ENCODE results near the gene ADGRG3.

The ADGRG3 gene

GRCh38 chr16:57692636-57693035 is 24.5 kb downstream of the ADGRG3 start:
- Histone ChIP-seq H2AFZ (ENCODE audit: low read depth, low read length) (no peak overlapping the region), H3K4me1 (ENCODE audit: low read length) (0 out of 2 replicates have a peak, but pooled peaks cover 3% of the 10 kb centered on the region), H3K4me2 (ENCODE audit: low read length) (no peak overlapping the region), H3K9ac (ENCODE audit: low read length) (no peak overlapping the region), H3K27me3 (ENCODE audit: low read depth, low read length) (0 out of 2 replicates have a peak, but pooled peaks cover 2% of the 10 kb centered on the region), H3K9me3 (ENCODE audit: insufficient read depth, low read length) (no peaks in the 10 kb centered on the region), H3K4me3 (ENCODE audit: low read length) (no peak overlapping the region), H4K20me1 (ENCODE audit: insufficient read depth, low read length) (no peaks in the 10 kb centered on the region), H3K27ac (ENCODE audit: low read length) (no peak overlapping the region), H3K79me2 (ENCODE audit: low read length) (no peaks in the 10 kb centered on the region), H3K36me3 (replicated peaks; ENCODE audit: low read depth, low read length) (no peaks in the 10 kb centered on the region)
- no peak for TF ChIP-seq CTCF (IDR thresholded peaks at IDR 0.05; ENCODE audit: low read depth, low read length)
- no peak for TF ChIP-seq EZH2phosphoT487 (IDR thresholded peaks at IDR 0.05; ENCODE audit: low read depth)

- no peaks in the 10 kb centered on the region for H3K9me3 ChIP-seq (ENCODE audit: insufficient read depth, low read length)
- H2AFZ ChIP-seq (ENCODE audit: low read depth, low read length): no peak overlapping the region
- H4K20me1 ChIP-seq (ENCODE audit: insufficient read depth, low read length): no peaks in the 10 kb centered on the region
- H3K4me2 ChIP-seq (ENCODE audit: low read length): no peak overlapping the region
- H3K36me3 ChIP-seq (replicated peaks; ENCODE audit: low read depth, low read length): no peaks in the 10 kb centered on the region
- H3K27ac ChIP-seq (ENCODE audit: low read length): no peak overlapping the region
- H3K9ac ChIP-seq (ENCODE audit: low read length): no peak overlapping the region
- TF ChIP-seq CTCF (IDR thresholded peaks at IDR 0.05; ENCODE audit: low read depth, low read length): no peak
- no peak for TF ChIP-seq EZH2phosphoT487 (IDR thresholded peaks at IDR 0.05; ENCODE audit: low read depth)
- H3K4me3 ChIP-seq (ENCODE audit: low read length): no peak overlapping the region
- H3K79me2 ChIP-seq (ENCODE audit: low read length): no peaks in the 10 kb centered on the region
- 0 out of 2 replicates have a peak, but pooled peaks cover 3% of the 10 kb centered on the region for H3K4me1 ChIP-seq (ENCODE audit: low read length)
- H3K27me3 ChIP-seq (ENCODE audit: low read depth, low read length): 0 out of 2 replicates have a peak, but pooled peaks cover 2% of the 10 kb centered on the region
Observed at GRCh38 chr16:57693550-57693949, 25.4 kb downstream of the ADGRG3 start.

GRCh38 chr16:57694231-57694724 is 26.2 kb downstream of the ADGRG3 start:
- Histone ChIP-seq H3K4me2 (ENCODE audit: low read length) (peak overlapping the region; percentile 78), H2AFZ (ENCODE audit: low read depth, low read length) (0 out of 2 replicates have a peak overlapping the region, but pooled peaks have one; percentile 65), H3K9me3 (ENCODE audit: insufficient read depth, low read length) (no peaks in the 10 kb centered on the region), H3K79me2 (ENCODE audit: low read length) (no peaks in the 10 kb centered on the region), H3K36me3 (replicated peaks; ENCODE audit: low read depth, low read length) (no peaks in the 10 kb centered on the region), H3K27ac (ENCODE audit: low read length) (no peak overlapping the region), H3K9ac (ENCODE audit: low read length) (no peak overlapping the region), H3K27me3 (ENCODE audit: low read depth, low read length) (0 out of 2 replicates have a peak, but pooled peaks cover 2% of the 10 kb centered on the region), H3K4me1 (ENCODE audit: low read length) (0 out of 2 replicates have a peak, but pooled peaks cover 3% of the 10 kb centered on the region), H3K4me3 (ENCODE audit: low read length) (peak overlapping the region; percentile 76), H4K20me1 (ENCODE audit: insufficient read depth, low read length) (no peaks in the 10 kb centered on the region)
- no peak for TF ChIP-seq EZH2phosphoT487 (IDR thresholded peaks at IDR 0.05; ENCODE audit: low read depth)
- TF ChIP-seq CTCF (IDR thresholded peaks at IDR 0.05; ENCODE audit: low read depth, low read length): no peak

GRCh38 chr16:57694725-57695679 is 26.9 kb downstream of the ADGRG3 start, which contains the start of gene DRC7:
DRC7 (plus strand) TSS chr16:57694806; CDS start chr16:57697950, 3,144 bp downstream.
- H3K9ac ChIP-seq (ENCODE audit: low read length): 0 out of 2 replicates have a peak within 1 kb of the TSS, but pooled peaks have one; percentile 2
- H3K36me3 ChIP-seq (replicated peaks; ENCODE audit: low read depth, low read length): no peaks in the 10 kb centered on the region
- 0 out of 2 replicates have a peak, but pooled peaks cover 3% of the 10 kb centered on the region for H3K4me1 ChIP-seq (ENCODE audit: low read length)
- H3K4me3 ChIP-seq (ENCODE audit: low read length): peak within 1 kb of the TSS; percentile 76
- no peaks in the 10 kb centered on the region for H3K79me2 ChIP-seq (ENCODE audit: low read length)
- peak within 1 kb of the TSS; percentile 78 for H3K4me2 ChIP-seq (ENCODE audit: low read length)
- H4K20me1 ChIP-seq (ENCODE audit: insufficient read depth, low read length): no peaks in the 10 kb centered on the region
- no peaks in the 10 kb centered on the region for H3K27me3 ChIP-seq (ENCODE audit: low read depth, low read length)
- peak within 1 kb of the TSS; percentile 83 for H2AFZ ChIP-seq (ENCODE audit: low read depth, low read length)
- no peak within 1 kb of the TSS for H3K27ac ChIP-seq (ENCODE audit: low read length)
- no peaks in the 10 kb centered on the region for H3K9me3 ChIP-seq (ENCODE audit: insufficient read depth, low read length)
- TF ChIP-seq CTCF (IDR thresholded peaks at IDR 0.05; ENCODE audit: low read depth, low read length): no peak
- no peak for TF ChIP-seq EZH2phosphoT487 (IDR thresholded peaks at IDR 0.05; ENCODE audit: low read depth)
